ENCODE measurements around the gene AAK1. TPM values are rescaled to one million over a fixed set of nuclear protein-coding genes. Genes with fewer than 3 reads are reported as not detected.
"Not testable (repeated sequence)": the region's sequence is repeated elsewhere in the genome, so short reads cannot be mapped to it uniquely, and the experiment has no call there.

Gene AAK1
- total and polyA plus RNA-seq, 3 experiments from 2014 or later: 71.7 to 114 (median 74.0) TPM

GRCh38 chr2:69624131-69624530, 19.4 kb downstream of the AAK1 start:
- Mint-ChIP-seq H3K4me3 (peak overlapping the region in 2 of 7 donors; percentile 12 to 24), H3K36me3 (peaks cover 0 to 2% (median 0%) of the 10 kb centered on the region in 3 donors), H3K27ac (peak overlapping the region in 2 of 8 donors; percentile 12 to 31), H3K9me3 (no peaks in the 10 kb centered on the region), H3K4me1 (no peaks in the 10 kb centered on the region), H3K27me3 (no peaks in the 10 kb centered on the region)
- H3K9me3 ChIP-seq (ENCODE audit: low read length): no peaks in the 10 kb centered on the region
- CTCF ChIA-PET: interaction anchor here (0.9 kb wide), 1 partner anchor 90 kb away, joined by 5 read pairs; no protein-coding TSS in a partner anchor
- POLR2A ChIA-PET: interaction anchor here (0.7 kb wide), 1 partner anchor 24 kb away, joined by 3 read pairs; no protein-coding TSS in a partner anchor
- H3K27ac ChIP-seq (ENCODE audit: low read depth, low read length): no peak overlapping the region
- no peaks in the 10 kb centered on the region for H3K27me3 ChIP-seq (ENCODE audit: insufficient read depth, low read length, poor library complexity, severe bottlenecking)
- H3K4me1 ChIP-seq (ENCODE audit: insufficient read depth, low read length): peaks cover 77% of the 10 kb centered on the region
- no peak overlapping the region for H3K4me3 ChIP-seq (ENCODE audit: low read length)
- H3K36me3 ChIP-seq (ENCODE audit: insufficient read depth, low read length): no peaks in the 10 kb centered on the region
- no peak for DNase-seq

DNA sequence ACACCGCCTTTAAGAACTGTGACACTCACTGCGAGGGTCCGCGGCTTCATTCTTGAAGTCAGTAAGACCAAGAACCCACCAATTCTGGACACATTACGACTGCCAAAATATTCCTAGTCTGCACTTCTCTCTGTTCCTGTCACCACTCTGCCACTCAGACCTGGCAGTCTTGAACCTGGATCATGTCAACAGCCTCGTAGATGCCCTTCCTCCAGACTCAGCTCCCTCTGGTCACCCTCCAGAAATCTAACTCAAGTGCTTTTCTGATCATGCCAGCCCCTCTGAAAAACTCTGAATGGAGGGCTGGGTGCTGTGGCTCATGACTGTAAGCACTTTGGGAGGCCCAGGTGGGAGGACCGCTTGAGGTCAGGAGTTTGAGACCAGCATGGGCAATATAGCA, 20.3 kb downstream of the AAK1 start:
- CTCF ChIA-PET: interaction anchor here (1.2 to 1.7 kb wide), 2 partner anchors 22 to 102 kb away, joined by 3 to 5 read pairs; no protein-coding TSS in a partner anchor
- no peaks in the 10 kb centered on the region for H3K4me1 Mint-ChIP-seq
- H3K9me3 Mint-ChIP-seq: no peaks in the 10 kb centered on the region
- H3K4me3 Mint-ChIP-seq: peak overlapping the region; percentile 8 to 67 (median 37)
- Histone ChIP-seq H3K9me3 (ENCODE audit: low read length) (no peaks in the 10 kb centered on the region), H3K27me3 (ENCODE audit: insufficient read depth, low read length, poor library complexity, severe bottlenecking) (no peaks in the 10 kb centered on the region), H3K4me1 (ENCODE audit: insufficient read depth, low read length) (peaks cover 77% of the 10 kb centered on the region), H3K36me3 (ENCODE audit: insufficient read depth, low read length) (no peaks in the 10 kb centered on the region), H3K27ac (ENCODE audit: low read depth, low read length) (no peak overlapping the region), H3K4me3 (ENCODE audit: low read length) (peak overlapping the region; percentile 7)
- peaks cover 0 to 2% (median 0%) of the 10 kb centered on the region in 3 donors for H3K36me3 Mint-ChIP-seq
- no peaks in the 10 kb centered on the region for H3K27me3 Mint-ChIP-seq
- no peak for DNase-seq
- POLR2A ChIA-PET: interaction anchor here (0.6 kb wide), 1 partner anchor 634 kb away, joined by 9 read pairs; the partner anchor contains the start of gene PCYOX1
- H3K27ac Mint-ChIP-seq: peak overlapping the region; percentile 31 to 88 (median 62)

DNA sequence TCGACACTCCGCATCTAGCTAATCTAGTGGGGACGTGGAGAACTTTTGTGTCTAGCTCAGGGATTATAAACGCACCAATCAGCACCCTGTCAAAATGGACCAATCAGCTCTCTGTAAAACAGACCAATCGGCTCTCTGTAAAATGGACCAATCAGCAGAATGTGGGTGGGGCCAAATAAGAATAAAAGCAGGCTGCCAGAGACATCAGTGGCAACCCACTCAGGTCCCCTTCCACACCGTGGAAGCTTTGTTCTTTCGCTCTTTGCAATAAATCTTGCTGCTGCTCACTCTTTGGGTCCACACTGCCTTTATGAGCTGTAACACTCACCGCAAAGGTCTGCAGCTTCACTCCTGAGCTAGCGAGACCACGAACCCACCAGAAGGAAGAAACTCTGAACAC, 20.7 kb downstream of the AAK1 start:
- H3K27me3 Mint-ChIP-seq; H3K27ac ChIP-seq (ENCODE audit: low read depth, low read length); H3K9me3 ChIP-seq (ENCODE audit: low read length); H3K36me3 ChIP-seq (ENCODE audit: insufficient read depth, low read length); H3K4me1 Mint-ChIP-seq; H3K4me3 ChIP-seq (ENCODE audit: low read length); H3K27me3 ChIP-seq (ENCODE audit: insufficient read depth, low read length, poor library complexity, severe bottlenecking); H3K36me3 Mint-ChIP-seq; H3K9me3 Mint-ChIP-seq: not testable (repeated sequence)
- H3K27ac Mint-ChIP-seq: peak overlapping the region; percentile 31 to 88 (median 62)
- H3K4me3 Mint-ChIP-seq: peak overlapping the region; percentile 8 to 67 (median 51)
- peak in 1 of 5 donors; percentile 61 for DNase-seq
- ChIA-PET CTCF (interaction anchor here (1.2 to 1.8 kb wide), 3 partner anchors 22 to 103 kb away, joined by 3 to 6 read pairs (median 5); no protein-coding TSS in a partner anchor), POLR2A (interaction anchor here (0.6 kb wide), 1 partner anchor 635 kb away, joined by 9 read pairs; the partner anchor contains the start of gene PCYOX1)
- H3K4me1 ChIP-seq (ENCODE audit: insufficient read depth, low read length): peaks cover 76% of the 10 kb centered on the region

DNA sequence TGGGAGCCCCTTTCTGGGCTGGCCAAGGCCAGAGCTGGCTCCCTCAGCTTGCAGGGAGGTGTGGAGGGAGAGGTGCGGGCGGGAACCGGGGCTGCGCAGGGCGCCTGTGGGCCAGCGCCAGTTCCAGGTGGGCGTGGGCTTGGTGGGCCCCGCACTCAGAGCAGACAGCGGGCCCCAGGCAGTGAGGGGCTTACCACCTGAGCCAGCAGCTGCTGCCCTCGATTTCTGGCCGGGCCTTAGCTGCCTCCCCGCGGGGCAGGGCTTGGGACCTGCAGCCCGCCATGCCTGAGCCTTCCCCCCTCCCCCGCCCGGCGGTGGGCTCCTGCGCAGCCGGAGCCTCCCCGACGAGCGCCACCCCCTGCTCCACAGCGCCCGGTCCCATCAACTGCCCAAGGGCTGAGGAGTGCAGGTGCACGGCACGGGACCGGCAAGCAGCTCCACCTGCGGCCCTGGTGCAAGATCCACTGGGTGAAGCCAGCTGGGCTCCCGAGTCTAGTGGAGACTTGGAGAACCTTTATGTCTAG, 21.5 kb downstream of the AAK1 start:
- not testable (repeated sequence) for H3K36me3 Mint-ChIP-seq; H3K36me3 ChIP-seq (ENCODE audit: insufficient read depth, low read length); DNase-seq; H3K4me3 Mint-ChIP-seq; H3K9me3 Mint-ChIP-seq; H3K27me3 Mint-ChIP-seq; H3K4me3 ChIP-seq (ENCODE audit: low read length); H3K27me3 ChIP-seq (ENCODE audit: insufficient read depth, low read length, poor library complexity, severe bottlenecking); H3K4me1 Mint-ChIP-seq; H3K27ac ChIP-seq (ENCODE audit: low read depth, low read length); H3K9me3 ChIP-seq (ENCODE audit: low read length)
- CTCF ChIA-PET: interaction anchor here (0.8 to 1.8 kb wide), 5 partner anchors 23 to 103 kb away, joined by 3 to 6 read pairs (median 5); no protein-coding TSS in a partner anchor
- H3K4me1 ChIP-seq (ENCODE audit: insufficient read depth, low read length): peaks cover 76% of the 10 kb centered on the region
- POLR2A ChIA-PET: interaction anchor here (0.6 kb wide), 1 partner anchor 26 kb away, joined by 3 read pairs; no protein-coding TSS in a partner anchor
- peak overlapping the region in 2 of 8 donors; percentile 24 to 88 for H3K27ac Mint-ChIP-seq

DNA sequence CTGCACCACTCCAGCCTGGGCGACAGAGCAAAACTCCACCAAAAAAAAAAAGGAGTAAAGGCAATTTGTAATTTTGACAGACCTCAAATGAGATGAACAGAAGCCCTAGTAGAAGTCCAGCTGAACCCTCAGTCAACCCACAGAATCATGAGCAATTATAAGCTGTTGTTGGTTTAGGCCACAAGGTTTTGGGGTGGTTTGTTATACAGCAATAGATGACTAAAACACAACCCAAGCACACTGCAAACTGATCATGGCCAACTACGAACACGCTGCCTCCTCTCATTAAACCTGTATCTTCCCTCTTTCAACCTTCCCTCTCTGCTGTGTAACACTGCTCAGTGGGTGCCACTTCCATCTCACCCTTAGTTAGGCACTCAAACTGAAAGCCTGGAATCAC, 22.1 kb downstream of the AAK1 start:
- Histone ChIP-seq H3K4me1 (ENCODE audit: insufficient read depth, low read length) (peaks cover 83% of the 10 kb centered on the region), H3K27me3 (ENCODE audit: insufficient read depth, low read length, poor library complexity, severe bottlenecking) (no peaks in the 10 kb centered on the region), H3K9me3 (ENCODE audit: low read length) (no peaks in the 10 kb centered on the region), H3K4me3 (ENCODE audit: low read length) (no peak overlapping the region), H3K36me3 (ENCODE audit: insufficient read depth, low read length) (peaks cover 4% of the 10 kb centered on the region), H3K27ac (ENCODE audit: low read depth, low read length) (no peak overlapping the region)
- Mint-ChIP-seq H3K27ac (peak overlapping the region in 3 of 8 donors; percentile 61 to 83 (median 64)), H3K4me1 (no peaks in the 10 kb centered on the region), H3K36me3 (peaks cover 0 to 2% (median 0%) of the 10 kb centered on the region in 3 donors), H3K4me3 (peak overlapping the region in 4 of 7 donors; percentile 2 to 58 (median 25)), H3K9me3 (no peaks in the 10 kb centered on the region), H3K27me3 (no peaks in the 10 kb centered on the region)
- ChIA-PET CTCF (interaction anchor here (0.8 to 1.8 kb wide), 5 partner anchors 16 to 103 kb away, joined by 4 to 6 read pairs (median 5); no protein-coding TSS in a partner anchor), POLR2A (interaction anchor here (0.6 kb wide), 1 partner anchor 18 kb away, joined by 6 read pairs; no protein-coding TSS in a partner anchor)
- no peak for DNase-seq

DNA sequence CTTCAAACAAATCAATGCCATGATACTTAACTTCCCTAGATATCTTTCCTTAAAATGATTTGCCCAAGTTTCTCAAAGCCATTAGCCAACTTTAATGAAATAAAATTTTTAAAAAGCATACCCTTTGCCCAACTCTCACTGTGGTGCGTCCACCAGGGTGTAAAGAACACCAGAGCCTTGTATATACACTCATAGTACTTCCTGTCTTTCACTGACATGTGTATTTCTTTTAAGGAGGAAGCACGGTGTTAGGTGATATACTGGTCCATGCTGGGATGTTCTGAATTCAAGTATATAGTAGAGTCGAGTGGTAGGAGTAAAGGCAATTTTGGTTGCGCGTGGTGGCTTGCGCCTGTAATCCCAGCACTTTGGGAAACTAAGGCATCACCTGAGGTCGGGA, 22.7 kb downstream of the AAK1 start:
- Mint-ChIP-seq H3K4me1 (peaks cover 0 to 4% (median 0%) of the 10 kb centered on the region in 3 donors), H3K9me3 (no peaks in the 10 kb centered on the region), H3K27me3 (no peaks in the 10 kb centered on the region), H3K36me3 (peaks cover 0 to 2% (median 0%) of the 10 kb centered on the region in 3 donors), H3K27ac (no peak overlapping the region), H3K4me3 (no peak overlapping the region)
- Histone ChIP-seq H3K27me3 (ENCODE audit: insufficient read depth, low read length, poor library complexity, severe bottlenecking) (no peaks in the 10 kb centered on the region), H3K4me1 (ENCODE audit: insufficient read depth, low read length) (peaks cover 86% of the 10 kb centered on the region), H3K4me3 (ENCODE audit: low read length) (peak overlapping the region; percentile 25), H3K9me3 (ENCODE audit: low read length) (no peaks in the 10 kb centered on the region), H3K36me3 (ENCODE audit: insufficient read depth, low read length) (peaks cover 4% of the 10 kb centered on the region), H3K27ac (ENCODE audit: low read depth, low read length) (no peak overlapping the region)
- ChIA-PET POLR2A (no interaction called here), CTCF (interaction anchor here (1.1 to 1.8 kb wide), 4 partner anchors 17 to 60 kb away, joined by 4 to 6 read pairs (median 4); no protein-coding TSS in a partner anchor)
- DNase-seq: no peak

DNA sequence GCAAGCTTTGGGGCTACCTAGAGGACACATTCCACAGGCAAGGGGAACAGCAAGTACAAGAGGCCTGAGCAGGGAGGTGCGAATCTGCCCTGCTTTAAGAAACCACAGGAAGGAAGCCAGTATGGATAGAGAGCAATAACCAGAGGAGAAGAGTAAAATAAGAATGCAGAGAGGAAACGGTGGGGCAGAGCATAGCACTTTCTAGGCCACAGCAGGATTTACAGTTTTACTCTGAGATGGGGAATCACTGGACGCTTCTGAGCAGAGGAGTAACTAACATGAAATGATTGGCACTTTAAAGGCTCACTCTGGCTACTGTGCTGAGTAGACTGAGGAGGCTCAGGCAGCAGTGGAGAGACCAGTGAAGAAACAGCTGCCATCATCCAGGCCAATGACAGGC, 23.8 kb downstream of the AAK1 start:
- peaks cover 82% of the 10 kb centered on the region for H3K4me1 ChIP-seq (ENCODE audit: insufficient read depth, low read length)
- no peaks in the 10 kb centered on the region for H3K27me3 Mint-ChIP-seq

GRCh38 chr2:69618362-69618761, 25.2 kb downstream of the AAK1 start:
- ChIA-PET CTCF (no interaction called here), POLR2A (no interaction called here)
- peaks cover 77% of the 10 kb centered on the region for H3K4me1 ChIP-seq (ENCODE audit: insufficient read depth, low read length)
- no peaks in the 10 kb centered on the region for H3K9me3 Mint-ChIP-seq
- H3K36me3 ChIP-seq (ENCODE audit: insufficient read depth, low read length): peaks cover 10% of the 10 kb centered on the region
- H3K4me1 Mint-ChIP-seq: peaks cover 0 to 26% (median 0%) of the 10 kb centered on the region in 3 donors
- H3K36me3 Mint-ChIP-seq: peaks cover 6 to 21% (median 13%) of the 10 kb centered on the region in 3 donors
- H3K27me3 Mint-ChIP-seq: no peaks in the 10 kb centered on the region
- DNase-seq: no peak
- no peak overlapping the region for H3K27ac ChIP-seq (ENCODE audit: low read depth, low read length)
- no peaks in the 10 kb centered on the region for H3K27me3 ChIP-seq (ENCODE audit: insufficient read depth, low read length, poor library complexity, severe bottlenecking)
- H3K4me3 Mint-ChIP-seq: no peak overlapping the region
- no peak overlapping the region for H3K4me3 ChIP-seq (ENCODE audit: low read length)
- no peak overlapping the region for H3K27ac Mint-ChIP-seq
- no peaks in the 10 kb centered on the region for H3K9me3 ChIP-seq (ENCODE audit: low read length)

More for the DNA sequence above, 23.8 kb downstream of the AAK1 start:
- Histone ChIP-seq H3K36me3 (ENCODE audit: insufficient read depth, low read length) (peaks cover 4% of the 10 kb centered on the region), H3K4me3 (ENCODE audit: low read length) (peak overlapping the region; percentile 25), H3K9me3 (ENCODE audit: low read length) (no peaks in the 10 kb centered on the region), H3K27me3 (ENCODE audit: insufficient read depth, low read length, poor library complexity, severe bottlenecking) (no peaks in the 10 kb centered on the region), H3K27ac (ENCODE audit: low read depth, low read length) (no peak overlapping the region)
- CTCF ChIA-PET: interaction anchor here (0.8 to 1.0 kb wide), 2 partner anchors 21 to 97 kb away, joined by 3 read pairs; no protein-coding TSS in a partner anchor
- no peaks in the 10 kb centered on the region for H3K9me3 Mint-ChIP-seq
- peaks cover 1 to 9% (median 5%) of the 10 kb centered on the region in 3 donors for H3K36me3 Mint-ChIP-seq
- DNase-seq: peak in 1 of 5 donors; percentile 22
- POLR2A ChIA-PET: no interaction called here
- no peak overlapping the region for H3K4me3 Mint-ChIP-seq
- peaks cover 0 to 15% (median 0%) of the 10 kb centered on the region in 3 donors for H3K4me1 Mint-ChIP-seq
- H3K27ac Mint-ChIP-seq: no peak overlapping the region
